Measurements from ENCODE around the gene CCDC97. TPM values are rescaled to one million over a fixed set of nuclear protein-coding genes. Genes with fewer than 3 reads are reported as not detected.

The CCDC97 gene
- total and polyA plus RNA-seq, 4 donors = 13.2 to 39.9 (median 20.9) TPM

DNA sequence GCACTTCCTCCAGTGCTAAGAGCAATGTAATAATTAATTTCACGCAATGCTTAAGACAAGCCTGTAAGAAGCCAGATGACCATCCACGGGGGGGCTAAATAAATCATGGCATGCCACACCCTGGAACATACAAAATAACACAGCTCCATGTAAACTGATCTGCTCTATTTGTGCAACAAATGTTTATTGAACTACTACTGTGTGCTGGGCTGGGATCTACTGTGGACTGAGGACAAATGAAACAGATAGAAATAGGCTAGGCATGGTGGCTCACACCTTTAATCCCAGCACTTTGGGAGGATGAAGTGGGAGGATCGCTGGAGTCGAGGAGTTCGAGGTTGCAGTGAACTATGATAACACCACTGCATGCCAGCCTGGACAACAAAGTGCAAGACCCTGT lies 22.5 kb downstream of the CCDC97 start:
- ATAC-seq (ENCODE audit: insufficient read depth, low FRiP score) (no peak), DNase-seq (no peak)
- H3K4me1 ChIP-seq (ENCODE audit: control insufficient read depth in 5 of 5, insufficient read depth in 5 of 5, low read length in 5 of 5) = peaks cover 0 to 19% (median 10%) of the 10 kb centered on the region in 5 donors
- 91 to 93% methylated on average over 5 of the region's 5 CpGs for WGBS, 2 donors
- H3K9me3 ChIP-seq (ENCODE audit: control insufficient read depth in 4 of 4, insufficient read depth in 3 of 4, low read length in 3 of 4) = no peaks in the 10 kb centered on the region
- H3K9ac ChIP-seq (ENCODE audit: insufficient read depth in 1 of 2, low read length in 2 of 2) = no peak overlapping the region
- TF ChIP-seq, protein P1, sequence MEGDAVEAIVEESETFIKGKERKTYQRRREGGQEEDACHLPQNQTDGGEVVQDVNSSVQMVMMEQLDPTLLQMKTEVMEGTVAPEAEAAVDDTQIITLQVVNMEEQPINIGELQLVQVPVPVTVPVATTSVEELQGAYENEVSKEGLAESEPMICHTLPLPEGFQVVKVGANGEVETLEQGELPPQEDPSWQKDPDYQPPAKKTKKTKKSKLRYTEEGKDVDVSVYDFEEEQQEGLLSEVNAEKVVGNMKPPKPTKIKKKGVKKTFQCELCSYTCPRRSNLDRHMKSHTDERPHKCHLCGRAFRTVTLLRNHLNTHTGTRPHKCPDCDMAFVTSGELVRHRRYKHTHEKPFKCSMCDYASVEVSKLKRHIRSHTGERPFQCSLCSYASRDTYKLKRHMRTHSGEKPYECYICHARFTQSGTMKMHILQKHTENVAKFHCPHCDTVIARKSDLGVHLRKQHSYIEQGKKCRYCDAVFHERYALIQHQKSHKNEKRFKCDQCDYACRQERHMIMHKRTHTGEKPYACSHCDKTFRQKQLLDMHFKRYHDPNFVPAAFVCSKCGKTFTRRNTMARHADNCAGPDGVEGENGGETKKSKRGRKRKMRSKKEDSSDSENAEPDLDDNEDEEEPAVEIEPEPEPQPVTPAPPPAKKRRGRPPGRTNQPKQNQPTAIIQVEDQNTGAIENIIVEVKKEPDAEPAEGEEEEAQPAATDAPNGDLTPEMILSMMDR (IDR thresholded peaks at IDR 0.05; ENCODE audit: control extremely low read depth, extremely low read depth) = no peak
- no peaks in the 10 kb centered on the region for H3K27me3 ChIP-seq (ENCODE audit: control insufficient read depth in 3 of 3, insufficient read depth in 3 of 3, low read length in 2 of 3)
- H3K27ac ChIP-seq (ENCODE audit: low read depth in 1 of 2, low read length in 1 of 2) = no peak overlapping the region
- peaks cover 0 to 11% (median 2%) of the 10 kb centered on the region in 4 donors for H3K36me3 ChIP-seq (ENCODE audit: control insufficient read depth in 4 of 4, insufficient read depth in 4 of 4, low read length in 4 of 4)
- no peak overlapping the region for H3K4me3 ChIP-seq

DNA sequence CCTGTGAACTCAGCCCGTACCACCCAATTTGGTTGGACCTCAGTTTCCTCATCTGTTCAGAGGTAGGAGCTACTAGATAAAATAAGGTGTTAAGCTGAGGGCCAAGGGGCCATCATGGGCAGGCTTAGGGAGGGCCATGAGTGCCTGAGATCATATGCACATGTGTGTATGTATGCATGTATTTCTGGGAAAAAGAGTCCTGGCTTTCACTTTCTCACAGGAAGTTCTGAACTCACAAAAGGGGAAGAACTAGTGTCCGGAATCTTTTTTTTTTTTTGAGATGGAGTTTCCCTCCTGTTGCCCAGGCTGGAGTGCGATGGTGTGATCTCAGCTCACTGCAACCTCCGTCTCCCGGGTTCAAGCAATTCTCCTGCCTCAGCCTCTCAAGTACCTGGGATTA lies 24.8 kb downstream of the CCDC97 start:
- ATAC-seq (ENCODE audit: insufficient read depth, low FRiP score) (no peak), DNase-seq (no peak)
- H3K4me1 ChIP-seq (ENCODE audit: control insufficient read depth in 5 of 5, insufficient read depth in 5 of 5, low read length in 5 of 5) = peaks cover 0 to 9% (median 0%) of the 10 kb centered on the region in 5 donors
- WGBS, 2 donors = 20 to 49% methylated on average over 5 of the region's 5 CpGs
- H3K27ac ChIP-seq (ENCODE audit: low read depth in 1 of 2, low read length in 1 of 2) = peak overlapping the region in 1 of 2 donors; percentile 74
- H3K9me3 ChIP-seq (ENCODE audit: control insufficient read depth in 4 of 4, insufficient read depth in 3 of 4, low read length in 3 of 4) = no peaks in the 10 kb centered on the region
- H3K9ac ChIP-seq (ENCODE audit: insufficient read depth in 1 of 2, low read length in 2 of 2) = no peak overlapping the region
- H3K36me3 ChIP-seq (ENCODE audit: control insufficient read depth in 4 of 4, insufficient read depth in 4 of 4, low read length in 4 of 4) = peaks cover 0 to 11% (median 4%) of the 10 kb centered on the region in 4 donors
- H3K4me3 ChIP-seq = no peak overlapping the region
- no peaks in the 10 kb centered on the region for H3K27me3 ChIP-seq (ENCODE audit: control insufficient read depth in 3 of 3, insufficient read depth in 3 of 3, low read length in 2 of 3)
- TF ChIP-seq, protein P1 (IDR thresholded peaks at IDR 0.05; ENCODE audit: control extremely low read depth, extremely low read depth) = no peak

GRCh38 chr19:41335467-41335866 lies 25.5 kb downstream of the CCDC97 start:
- WGBS, 2 donors = 93 to 95% methylated on average over 10 of the region's 10 CpGs
- no peaks in the 10 kb centered on the region for H3K9me3 ChIP-seq (ENCODE audit: control insufficient read depth in 4 of 4, insufficient read depth in 3 of 4, low read length in 3 of 4)
- no peak overlapping the region for H3K9ac ChIP-seq (ENCODE audit: insufficient read depth in 1 of 2, low read length in 2 of 2)
- no peak overlapping the region for H3K27ac ChIP-seq (ENCODE audit: low read depth in 1 of 2, low read length in 1 of 2)
- H3K4me1 ChIP-seq (ENCODE audit: control insufficient read depth in 5 of 5, insufficient read depth in 5 of 5, low read length in 5 of 5) = peaks cover 0 to 9% (median 0%) of the 10 kb centered on the region in 5 donors
- no peaks in the 10 kb centered on the region for H3K27me3 ChIP-seq (ENCODE audit: control insufficient read depth in 3 of 3, insufficient read depth in 3 of 3, low read length in 2 of 3)
- DNase-seq (no peak), ATAC-seq (ENCODE audit: insufficient read depth, low FRiP score) (no peak)
- peaks cover 0 to 11% (median 4%) of the 10 kb centered on the region in 4 donors for H3K36me3 ChIP-seq (ENCODE audit: control insufficient read depth in 4 of 4, insufficient read depth in 4 of 4, low read length in 4 of 4)
- TF ChIP-seq, protein P1 (IDR thresholded peaks at IDR 0.05; ENCODE audit: control extremely low read depth, extremely low read depth) = no peak
- no peak overlapping the region for H3K4me3 ChIP-seq

DNA sequence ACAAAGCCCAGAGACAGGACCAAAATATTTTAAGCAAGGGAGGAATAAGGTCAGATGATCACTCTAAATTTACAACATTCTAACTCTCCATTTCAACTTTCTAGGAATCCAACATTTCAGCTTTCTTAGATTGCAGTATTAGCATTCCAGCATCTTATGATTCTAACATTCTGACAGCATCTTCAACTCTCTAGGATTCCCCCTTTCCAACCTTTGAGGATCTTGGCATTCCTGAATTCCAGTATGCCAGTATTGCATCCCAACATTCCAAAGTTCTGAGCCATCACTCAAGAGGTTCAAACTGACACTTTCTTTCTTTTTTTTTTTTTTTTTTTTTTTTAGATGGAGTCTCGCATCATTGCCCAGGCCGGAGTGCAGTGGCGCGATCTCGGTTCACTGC lies 30.0 kb downstream of the CCDC97 start:
- Histone ChIP-seq H3K27me3 (ENCODE audit: control insufficient read depth in 3 of 3, insufficient read depth in 3 of 3, low read length in 2 of 3) (no peaks in the 10 kb centered on the region), H3K4me3 (no peak overlapping the region), H3K36me3 (ENCODE audit: control insufficient read depth in 4 of 4, insufficient read depth in 4 of 4, low read length in 4 of 4) (peaks cover 4 to 22% (median 12%) of the 10 kb centered on the region in 4 donors), H3K4me1 (ENCODE audit: control insufficient read depth in 5 of 5, insufficient read depth in 5 of 5, low read length in 5 of 5) (peaks cover 0 to 4% (median 0%) of the 10 kb centered on the region in 5 donors), H3K9ac (ENCODE audit: insufficient read depth in 1 of 2, low read length in 2 of 2) (no peak overlapping the region), H3K27ac (ENCODE audit: low read depth in 1 of 2, low read length in 1 of 2) (no peak overlapping the region), H3K9me3 (ENCODE audit: control insufficient read depth in 4 of 4, insufficient read depth in 3 of 4, low read length in 3 of 4) (no peaks in the 10 kb centered on the region)
- TF ChIP-seq, protein P1 (IDR thresholded peaks at IDR 0.05; ENCODE audit: control extremely low read depth, extremely low read depth) = no peak
- 96 to 98% methylated on average over 5 of the region's 5 CpGs for WGBS, 2 donors
- ATAC-seq (ENCODE audit: insufficient read depth, low FRiP score) = no peak
- no peak for DNase-seq

Data from lung (tissue), 12 donors.